GM23338 (cell line): ENCODE measurements around the gene COP1.

ENCODE experiments used
- CREB1 ChIP-seq: fragments of 250-450 bp; sonication (Bioruptor Pico); IDR thresholded peaks from 2 replicates; pipeline ENCODE4 v1.5.0; 2020; ENCODE audit warnings: low read depth, mild to moderate bottlenecking, moderate library complexity
- EZH2 ChIP-seq: fragments of 200-600 bp; sonication (generic); IDR thresholded peaks from one replicate; pipeline ENCODE4 v1.8.0; 2017; ENCODE audit warnings: antibody characterized with exemption, mild to moderate bottlenecking, low read depth; ENCODE audit not compliant: unreplicated experiment
- JUNB ChIP-seq: IDR thresholded peaks from one replicate; pipeline ENCODE4 v1.6.1; 2016; ENCODE audit warnings: antibody characterized with exemption; ENCODE audit not compliant: unreplicated experiment
- POLR2AphosphoS5 ChIP-seq: IDR thresholded peaks from 2 replicates; pipeline ENCODE4 v1.6.1; 2016; ENCODE audit warnings: antibody characterized with exemption, low read depth
- STAT1 ChIP-seq: IDR thresholded peaks from one replicate; pipeline ENCODE4 v1.6.1; 2016; ENCODE audit warnings: antibody characterized with exemption; ENCODE audit not compliant: unreplicated experiment
- TF ChIP-seq, protein P1 (sequence below), 2 experiments: fragments of 200-600 bp in 1 of 2; sonication (generic) in 1 of 2; conservative IDR thresholded peaks; 2 replicates each; pipeline versions ENCODE4 v1.5.1 to v1.6.1; 2016 to 2017; ENCODE audit warnings: antibody characterized with exemption in 2 of 2, low read depth in 2 of 2, mild to moderate bottlenecking in 2 of 2, moderate library complexity in 1 of 2
- TF ChIP-seq, protein P2 (sequence below): IDR thresholded peaks from one replicate; pipeline ENCODE4 v1.6.1; 2018; ENCODE audit warnings: antibody characterized with exemption; ENCODE audit not compliant: unreplicated experiment

DNA sequence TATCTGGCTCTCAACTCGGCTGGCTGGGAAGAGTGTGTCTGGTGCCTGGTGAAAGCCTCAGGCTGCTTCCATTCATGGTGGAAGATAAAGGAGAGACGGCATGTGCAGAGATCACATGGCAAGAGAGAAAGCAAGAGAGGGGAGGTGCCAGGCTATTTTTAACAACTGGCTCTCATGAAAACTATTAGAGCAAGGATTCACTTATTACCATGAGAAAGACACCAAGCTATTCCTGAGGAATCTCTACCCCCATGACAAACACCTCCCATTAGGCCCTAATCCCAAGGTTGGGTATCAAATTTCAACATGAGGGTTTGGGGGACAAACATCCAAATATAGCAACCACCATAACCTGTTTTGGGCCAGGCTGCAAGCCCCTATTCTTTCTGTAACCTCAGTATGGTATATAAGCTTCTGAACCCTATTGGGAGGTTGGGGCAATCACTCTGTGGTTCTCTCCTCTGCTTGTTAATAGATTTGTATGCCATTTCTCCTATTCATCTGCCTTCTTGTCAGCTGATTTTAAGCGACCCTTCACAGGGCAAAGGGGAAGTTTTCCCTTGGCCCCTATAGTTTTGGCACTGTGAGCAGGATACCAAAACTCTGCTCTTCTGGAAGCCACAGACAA lies 284.7 kb downstream of the COP1 start:
- no peak for TF ChIP-seq STAT1
- TF ChIP-seq, protein P1, sequence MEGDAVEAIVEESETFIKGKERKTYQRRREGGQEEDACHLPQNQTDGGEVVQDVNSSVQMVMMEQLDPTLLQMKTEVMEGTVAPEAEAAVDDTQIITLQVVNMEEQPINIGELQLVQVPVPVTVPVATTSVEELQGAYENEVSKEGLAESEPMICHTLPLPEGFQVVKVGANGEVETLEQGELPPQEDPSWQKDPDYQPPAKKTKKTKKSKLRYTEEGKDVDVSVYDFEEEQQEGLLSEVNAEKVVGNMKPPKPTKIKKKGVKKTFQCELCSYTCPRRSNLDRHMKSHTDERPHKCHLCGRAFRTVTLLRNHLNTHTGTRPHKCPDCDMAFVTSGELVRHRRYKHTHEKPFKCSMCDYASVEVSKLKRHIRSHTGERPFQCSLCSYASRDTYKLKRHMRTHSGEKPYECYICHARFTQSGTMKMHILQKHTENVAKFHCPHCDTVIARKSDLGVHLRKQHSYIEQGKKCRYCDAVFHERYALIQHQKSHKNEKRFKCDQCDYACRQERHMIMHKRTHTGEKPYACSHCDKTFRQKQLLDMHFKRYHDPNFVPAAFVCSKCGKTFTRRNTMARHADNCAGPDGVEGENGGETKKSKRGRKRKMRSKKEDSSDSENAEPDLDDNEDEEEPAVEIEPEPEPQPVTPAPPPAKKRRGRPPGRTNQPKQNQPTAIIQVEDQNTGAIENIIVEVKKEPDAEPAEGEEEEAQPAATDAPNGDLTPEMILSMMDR (conservative IDR thresholded peaks at IDR 0.05; ENCODE audit: low read depth in 2 of 2): no peak
- TF ChIP-seq EZH2: no peak
- no peak for TF ChIP-seq JUNB
- no peak for TF ChIP-seq POLR2AphosphoS5
- TF ChIP-seq, protein P2, sequence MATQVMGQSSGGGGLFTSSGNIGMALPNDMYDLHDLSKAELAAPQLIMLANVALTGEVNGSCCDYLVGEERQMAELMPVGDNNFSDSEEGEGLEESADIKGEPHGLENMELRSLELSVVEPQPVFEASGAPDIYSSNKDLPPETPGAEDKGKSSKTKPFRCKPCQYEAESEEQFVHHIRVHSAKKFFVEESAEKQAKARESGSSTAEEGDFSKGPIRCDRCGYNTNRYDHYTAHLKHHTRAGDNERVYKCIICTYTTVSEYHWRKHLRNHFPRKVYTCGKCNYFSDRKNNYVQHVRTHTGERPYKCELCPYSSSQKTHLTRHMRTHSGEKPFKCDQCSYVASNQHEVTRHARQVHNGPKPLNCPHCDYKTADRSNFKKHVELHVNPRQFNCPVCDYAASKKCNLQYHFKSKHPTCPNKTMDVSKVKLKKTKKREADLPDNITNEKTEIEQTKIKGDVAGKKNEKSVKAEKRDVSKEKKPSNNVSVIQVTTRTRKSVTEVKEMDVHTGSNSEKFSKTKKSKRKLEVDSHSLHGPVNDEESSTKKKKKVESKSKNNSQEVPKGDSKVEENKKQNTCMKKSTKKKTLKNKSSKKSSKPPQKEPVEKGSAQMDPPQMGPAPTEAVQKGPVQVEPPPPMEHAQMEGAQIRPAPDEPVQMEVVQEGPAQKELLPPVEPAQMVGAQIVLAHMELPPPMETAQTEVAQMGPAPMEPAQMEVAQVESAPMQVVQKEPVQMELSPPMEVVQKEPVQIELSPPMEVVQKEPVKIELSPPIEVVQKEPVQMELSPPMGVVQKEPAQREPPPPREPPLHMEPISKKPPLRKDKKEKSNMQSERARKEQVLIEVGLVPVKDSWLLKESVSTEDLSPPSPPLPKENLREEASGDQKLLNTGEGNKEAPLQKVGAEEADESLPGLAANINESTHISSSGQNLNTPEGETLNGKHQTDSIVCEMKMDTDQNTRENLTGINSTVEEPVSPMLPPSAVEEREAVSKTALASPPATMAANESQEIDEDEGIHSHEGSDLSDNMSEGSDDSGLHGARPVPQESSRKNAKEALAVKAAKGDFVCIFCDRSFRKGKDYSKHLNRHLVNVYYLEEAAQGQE: no peak
- peak; percentile 24; the same call in 1 of the 2 replicates for TF ChIP-seq CREB1
